ENCODE measurements around the gene ANKRD11. TPM values are rescaled to one million over a fixed set of nuclear protein-coding genes. Genes with fewer than 3 reads are reported as not detected.
A peak's percentile ranks its signal among the peaks of the same experiment; 100 is the strongest.

The ANKRD11 gene
- total and polyA plus RNA-seq, 7 experiments from 2014 or later: 8.7 to 254 (median 239) TPM

DNA sequence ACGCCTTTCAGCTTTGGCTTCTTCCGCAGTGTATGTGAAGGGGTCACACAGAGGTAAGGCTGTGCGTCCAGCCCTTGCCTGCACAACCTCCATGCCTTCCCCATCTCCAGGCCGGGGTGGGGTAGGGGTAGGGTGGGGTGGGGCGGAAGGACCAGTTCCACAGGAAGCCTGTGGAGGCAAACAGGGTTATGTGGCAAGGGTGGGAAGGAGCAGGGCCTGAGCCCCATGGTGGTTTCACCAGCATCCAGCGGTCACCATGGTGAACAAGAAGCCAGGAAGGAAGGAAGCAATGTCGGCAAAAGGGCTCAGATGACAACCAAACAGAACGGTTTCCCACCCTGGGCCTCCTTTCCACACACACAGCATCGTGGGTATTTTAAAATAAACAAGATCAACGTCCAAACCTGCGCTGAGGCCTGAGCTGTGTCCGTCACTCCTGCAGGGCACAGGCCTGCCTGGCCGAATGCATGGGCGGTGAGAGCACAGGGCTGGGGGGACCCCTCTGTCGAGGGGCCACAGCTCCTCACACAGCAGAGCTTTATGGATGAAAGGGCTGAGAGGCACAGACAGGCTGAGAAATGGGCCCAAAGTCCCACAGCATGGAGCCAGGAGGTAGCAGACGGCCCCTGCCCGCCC, 192.3 kb downstream of the ANKRD11 start:
- intact Hi-C loops (cut with micrococcal nuclease): no loop called here
- H3K9me3 Mint-ChIP-seq: peaks cover 0 to 6% (median 0%) of the 10 kb centered on the region in 11 donors
- Histone ChIP-seq H3K36me3 (ENCODE audit: control insufficient read depth in 2 of 3, insufficient read depth in 3 of 3, low read length in 3 of 3) (peaks cover 0 to 66% (median 6%) of the 10 kb centered on the region in 3 experiments), H3K4me1 (ENCODE audit: control insufficient read depth in 2 of 2, insufficient read depth in 2 of 2, low read length in 2 of 2) (peaks cover 4 to 10% of the 10 kb centered on the region in 2 donors), H3K4me3 (ENCODE audit: low read length) (no peak overlapping the region), H3K9me3 (ENCODE audit: control insufficient read depth in 2 of 3, low read length in 3 of 3) (no peaks in the 10 kb centered on the region), H3K27me3 (ENCODE audit: control insufficient read depth in 2 of 2, insufficient read depth in 2 of 2, low read length in 2 of 2) (no peaks in the 10 kb centered on the region), H3K27ac (ENCODE audit: low read depth, low read length) (no peak overlapping the region)
- no peak for DNase-seq
- ChIA-PET CTCF (no interaction called here), POLR2A (no interaction called here)
- H3K4me3 Mint-ChIP-seq: peak overlapping the region in 5 of 10 donors; percentile 19 to 62 (median 49)
- peaks cover 0 to 16% (median 3%) of the 10 kb centered on the region in 5 donors for H3K36me3 Mint-ChIP-seq
- ATAC-seq: peak; percentile 46
- H3K4me1 Mint-ChIP-seq: peaks cover 29 to 63% (median 51%) of the 10 kb centered on the region in 7 donors
- peak overlapping the region; percentile 25 to 83 (median 66) for H3K27ac Mint-ChIP-seq
- no peaks in the 10 kb centered on the region for H3K27me3 Mint-ChIP-seq

DNA sequence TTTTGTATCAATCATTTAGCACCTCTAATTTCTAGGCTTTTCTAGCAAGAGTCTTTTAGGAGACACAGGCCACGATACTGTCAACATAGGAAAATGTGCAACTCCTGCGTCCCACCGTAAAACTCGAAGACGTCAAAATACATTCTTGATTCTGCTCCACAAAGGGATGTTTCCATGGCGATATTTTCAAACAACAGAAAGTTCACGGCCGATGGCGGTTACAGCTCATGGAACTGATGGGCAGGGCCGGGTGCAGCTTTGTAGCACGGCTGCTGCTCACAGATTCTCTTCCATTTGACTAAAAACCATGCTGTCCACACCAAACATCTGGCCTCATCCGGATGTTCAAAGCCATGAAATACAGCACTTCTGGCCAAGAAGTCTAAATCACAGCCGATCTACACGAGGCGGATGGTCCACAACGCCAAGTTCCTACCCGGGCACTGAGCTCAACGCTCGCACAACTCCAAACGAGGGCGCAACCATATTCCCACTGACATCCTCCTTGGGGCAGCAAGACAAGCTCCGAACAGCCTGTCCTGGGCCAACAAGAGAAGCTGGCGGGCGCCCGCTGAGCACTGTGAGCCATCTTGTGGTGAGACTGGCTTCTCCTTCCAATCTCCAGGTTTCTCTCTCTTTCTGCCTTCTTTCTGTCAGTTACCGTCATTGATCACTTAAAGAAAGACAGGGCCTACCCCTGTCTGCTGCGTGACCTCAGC, 193.0 kb downstream of the ANKRD11 start:
- H3K4me1 Mint-ChIP-seq: peaks cover 29 to 56% (median 48%) of the 10 kb centered on the region in 7 donors

DNA sequence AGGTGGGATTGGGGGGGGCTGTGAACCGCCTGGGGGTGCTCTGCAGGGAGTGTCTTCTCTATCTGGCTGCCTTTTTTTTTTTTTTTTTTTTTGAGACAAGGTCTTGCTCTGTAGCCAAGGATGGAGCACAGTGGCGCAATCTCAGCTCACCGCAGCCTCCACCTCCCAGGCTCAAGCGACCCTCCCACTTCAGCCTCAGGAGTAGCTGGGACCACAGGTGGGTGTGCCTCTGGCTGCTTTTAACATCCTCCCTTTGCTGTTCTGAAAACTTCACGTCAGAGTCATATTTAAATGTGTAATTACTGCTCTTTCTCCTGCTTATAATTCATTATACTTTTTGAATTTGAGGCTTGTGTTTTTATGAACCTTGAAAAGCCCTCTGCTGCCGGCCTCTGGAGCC, 194.4 kb downstream of the ANKRD11 start:
- intact Hi-C loops (cut with micrococcal nuclease): no loop called here
- no peak overlapping the region for H3K4me3 ChIP-seq (ENCODE audit: low read length)
- H3K27me3 Mint-ChIP-seq: no peaks in the 10 kb centered on the region
- DNase-seq: no peak
- ChIA-PET CTCF (interaction anchor here (0.7 kb wide), 1 partner anchor 489 kb away, joined by 4 read pairs; no protein-coding TSS in a partner anchor), POLR2A (interaction anchor here (1.2 kb wide), 1 partner anchor 10 kb away, joined by 3 read pairs; no protein-coding TSS in a partner anchor)
- H3K9me3 Mint-ChIP-seq: peaks cover 0 to 6% (median 0%) of the 10 kb centered on the region in 11 donors
- peak overlapping the region in 8 of 10 donors; percentile 6 to 68 (median 40) for H3K4me3 Mint-ChIP-seq
- H3K36me3 ChIP-seq (ENCODE audit: control insufficient read depth in 2 of 3, insufficient read depth in 3 of 3, low read length in 3 of 3): peaks cover 0 to 62% (median 3%) of the 10 kb centered on the region in 3 experiments
- H3K27ac ChIP-seq (ENCODE audit: low read depth, low read length): peak overlapping the region; percentile 17
- H3K4me1 ChIP-seq (ENCODE audit: control insufficient read depth in 2 of 2, insufficient read depth in 2 of 2, low read length in 2 of 2): peaks cover 0 to 10% of the 10 kb centered on the region in 2 donors
- peaks cover 33 to 58% (median 47%) of the 10 kb centered on the region in 7 donors for H3K4me1 Mint-ChIP-seq
- peak overlapping the region; percentile 37 to 90 (median 81) for H3K27ac Mint-ChIP-seq
- no peaks in the 10 kb centered on the region for H3K9me3 ChIP-seq (ENCODE audit: control insufficient read depth in 2 of 3, low read length in 3 of 3)
- no peaks in the 10 kb centered on the region for H3K27me3 ChIP-seq (ENCODE audit: control insufficient read depth in 2 of 2, insufficient read depth in 2 of 2, low read length in 2 of 2)
- peaks cover 0 to 10% (median 3%) of the 10 kb centered on the region in 5 donors for H3K36me3 Mint-ChIP-seq
- ATAC-seq: no peak

More for the DNA sequence above, 193.0 kb downstream of the ANKRD11 start:
- DNase-seq (no peak), ATAC-seq (peak; percentile 3)
- ChIA-PET CTCF (no interaction called here), POLR2A (interaction anchor here (1.1 to 1.2 kb wide), 2 partner anchors 11 to 13 kb away, joined by 3 read pairs; no protein-coding TSS in a partner anchor)
- Mint-ChIP-seq H3K4me3 (peak overlapping the region in 6 of 10 donors; percentile 15 to 62 (median 53)), H3K27me3 (no peaks in the 10 kb centered on the region), H3K36me3 (peaks cover 0 to 10% (median 2%) of the 10 kb centered on the region in 5 donors), H3K9me3 (peaks cover 0 to 6% (median 0%) of the 10 kb centered on the region in 11 donors), H3K27ac (peak overlapping the region in 8 of 9 donors; percentile 41 to 81 (median 70))
- Histone ChIP-seq H3K27me3 (ENCODE audit: control insufficient read depth in 2 of 2, insufficient read depth in 2 of 2, low read length in 2 of 2) (no peaks in the 10 kb centered on the region), H3K4me3 (ENCODE audit: low read length) (no peak overlapping the region), H3K4me1 (ENCODE audit: control insufficient read depth in 2 of 2, insufficient read depth in 2 of 2, low read length in 2 of 2) (peaks cover 0 to 10% of the 10 kb centered on the region in 2 donors), H3K36me3 (ENCODE audit: control insufficient read depth in 2 of 3, insufficient read depth in 3 of 3, low read length in 3 of 3) (peaks cover 0 to 62% (median 3%) of the 10 kb centered on the region in 3 experiments), H3K27ac (ENCODE audit: low read depth, low read length) (no peak overlapping the region), H3K9me3 (ENCODE audit: control insufficient read depth in 2 of 3, low read length in 3 of 3) (no peaks in the 10 kb centered on the region)
- intact Hi-C loops (cut with micrococcal nuclease): no loop called here

DNA sequence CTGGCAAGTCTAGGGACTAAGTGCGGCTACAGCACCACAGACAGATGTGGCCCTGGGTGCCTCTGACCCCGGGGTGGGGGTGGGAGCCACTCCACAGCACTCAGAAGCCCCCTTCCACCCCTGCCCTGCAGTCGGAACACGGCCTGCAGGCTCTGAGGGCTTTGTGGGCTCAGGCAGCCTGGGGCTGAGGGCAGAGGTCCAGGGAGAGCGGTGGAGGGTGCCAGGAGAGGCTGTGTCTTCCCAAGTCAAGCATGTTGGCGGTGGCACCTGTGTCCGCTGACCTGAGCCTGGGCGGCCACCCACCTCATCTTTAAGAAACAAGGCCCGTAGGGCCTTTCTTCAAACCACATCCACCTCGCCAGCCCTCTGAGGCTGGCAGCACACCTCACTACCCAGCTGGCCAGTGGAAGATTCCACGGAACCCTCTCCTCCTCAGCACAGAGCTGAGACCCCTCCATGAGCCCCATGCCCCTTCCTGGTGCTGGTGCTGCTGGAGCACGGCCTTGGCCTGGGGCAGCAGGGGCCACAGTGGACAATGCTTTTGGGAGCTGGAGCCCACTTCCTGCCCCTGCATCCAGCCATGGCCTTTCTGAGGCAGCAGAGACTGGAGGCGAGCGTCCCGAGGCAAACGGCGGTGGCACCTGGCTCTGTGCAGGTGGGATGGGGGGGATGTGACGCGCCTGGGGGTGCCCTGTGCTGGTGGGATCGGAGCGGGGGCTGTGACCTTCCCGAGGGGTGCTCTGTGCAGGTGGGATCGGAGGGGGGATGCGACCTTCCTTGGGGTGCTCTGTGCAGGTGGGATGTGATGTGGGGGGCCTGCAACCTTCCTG, 195.1 kb downstream of the ANKRD11 start:
- Mint-ChIP-seq H3K4me1 (peaks cover 35 to 56% (median 41%) of the 10 kb centered on the region in 7 donors), H3K27ac (peak overlapping the region in 5 of 9 donors; percentile 21 to 90 (median 80)), H3K27me3 (no peaks in the 10 kb centered on the region), H3K4me3 (no peak overlapping the region), H3K9me3 (peaks cover 0 to 8% (median 0%) of the 10 kb centered on the region in 11 donors), H3K36me3 (peaks cover 0 to 6% (median 3%) of the 10 kb centered on the region in 5 donors)
- Histone ChIP-seq H3K36me3 (ENCODE audit: control insufficient read depth in 2 of 3, insufficient read depth in 3 of 3, low read length in 3 of 3) (peaks cover 0 to 62% (median 6%) of the 10 kb centered on the region in 3 experiments), H3K27ac (ENCODE audit: low read depth, low read length) (peak overlapping the region; percentile 17), H3K4me1 (ENCODE audit: control insufficient read depth in 2 of 2, insufficient read depth in 2 of 2, low read length in 2 of 2) (peaks cover 0 to 10% of the 10 kb centered on the region in 2 donors), H3K4me3 (ENCODE audit: low read length) (no peak overlapping the region), H3K9me3 (ENCODE audit: control insufficient read depth in 2 of 3, low read length in 3 of 3) (no peaks in the 10 kb centered on the region), H3K27me3 (ENCODE audit: control insufficient read depth in 2 of 2, insufficient read depth in 2 of 2, low read length in 2 of 2) (no peaks in the 10 kb centered on the region)
- intact Hi-C loops (cut with micrococcal nuclease): no loop called here
- POLR2A ChIA-PET: no interaction called here
- ATAC-seq: no peak
- no peak for DNase-seq
- CTCF ChIA-PET: interaction anchor here (0.6 to 1.6 kb wide), 2 partner anchors 17 to 19 kb away, joined by 3 read pairs; no protein-coding TSS in a partner anchor

DNA sequence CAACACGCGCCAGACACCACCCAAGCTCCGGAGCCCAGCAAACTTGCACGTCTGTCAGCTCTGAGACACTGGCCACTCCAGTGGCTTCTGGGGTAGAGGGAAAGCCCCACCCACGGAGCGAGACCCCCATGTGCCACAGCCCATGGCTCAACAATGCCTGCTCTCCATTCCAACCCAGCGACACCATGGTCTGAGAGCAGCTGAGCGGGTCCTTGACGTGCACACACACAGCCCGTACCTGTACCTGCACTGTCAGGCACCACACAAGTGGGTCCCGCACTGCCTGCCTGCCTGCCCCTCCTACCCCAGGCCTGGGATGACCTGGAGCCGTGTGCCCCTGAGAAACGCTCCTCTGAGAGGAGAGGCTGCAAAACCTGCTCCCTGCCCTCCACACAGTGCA, 195.9 kb downstream of the ANKRD11 start:
- H3K9me3 Mint-ChIP-seq: peaks cover 0 to 8% (median 0%) of the 10 kb centered on the region in 11 donors
- Histone ChIP-seq H3K27me3 (ENCODE audit: control insufficient read depth in 2 of 2, insufficient read depth in 2 of 2, low read length in 2 of 2) (no peaks in the 10 kb centered on the region), H3K4me3 (ENCODE audit: low read length) (no peak overlapping the region), H3K36me3 (ENCODE audit: control insufficient read depth in 2 of 3, insufficient read depth in 3 of 3, low read length in 3 of 3) (peaks cover 0 to 63% (median 6%) of the 10 kb centered on the region in 3 experiments), H3K4me1 (ENCODE audit: control insufficient read depth in 2 of 2, insufficient read depth in 2 of 2, low read length in 2 of 2) (peaks cover 0 to 10% of the 10 kb centered on the region in 2 donors), H3K27ac (ENCODE audit: low read depth, low read length) (no peak overlapping the region), H3K9me3 (ENCODE audit: control insufficient read depth in 2 of 3, low read length in 3 of 3) (no peaks in the 10 kb centered on the region)
- ChIA-PET CTCF (interaction anchor here (0.6 to 1.6 kb wide), 2 partner anchors 20 to 49 kb away, joined by 3 to 4 read pairs; no protein-coding TSS in a partner anchor), POLR2A (interaction anchor here (0.5 kb wide), 1 partner anchor 491 kb away, joined by 3 read pairs; no protein-coding TSS in a partner anchor)
- H3K27ac Mint-ChIP-seq: peak overlapping the region in 6 of 9 donors; percentile 3 to 71 (median 62)
- DNase-seq (no peak), ATAC-seq (no peak)
- H3K27me3 Mint-ChIP-seq: no peaks in the 10 kb centered on the region
- peak overlapping the region in 1 of 10 donors; percentile 14 for H3K4me3 Mint-ChIP-seq
- intact Hi-C loops (cut with micrococcal nuclease): no loop called here
- H3K36me3 Mint-ChIP-seq: peaks cover 0 to 6% (median 3%) of the 10 kb centered on the region in 5 donors
- H3K4me1 Mint-ChIP-seq: peaks cover 39 to 55% (median 41%) of the 10 kb centered on the region in 7 donors

All from naive thymus-derived CD4-positive, alpha-beta T cell (primary cell).